Measurements from ENCODE around the gene ISG15.

Gene ISG15

GRCh38 chr1:1058921-1059493 is 45.7 kb downstream of the ISG15 start:
- in situ Hi-C loops (cut with HindIII; ENCODE audit: low sequenced_read_pairs), result no loop called here

- in situ Hi-C loops (cut with HindIII; ENCODE audit: low sequenced_read_pairs), result no loop called here
Observed at GRCh38 chr1:1059494-1060280, 46.4 kb downstream of the ISG15 start.

GRCh38 chr1:1060281-1061000 is 47.1 kb downstream of the ISG15 start:
- in situ Hi-C loops (cut with HindIII; ENCODE audit: low sequenced_read_pairs), result no loop called here

GRCh38 chr1:1061682-1062345 is 48.5 kb downstream of the ISG15 start:
- in situ Hi-C loops (cut with HindIII; ENCODE audit: low sequenced_read_pairs), result no loop called here

- in situ Hi-C loops (cut with HindIII; ENCODE audit: low sequenced_read_pairs), result no loop called here
Observed at GRCh38 chr1:1062348-1063163, 49.3 kb downstream of the ISG15 start.

- in situ Hi-C loops (cut with HindIII; ENCODE audit: low sequenced_read_pairs), result no loop called here
Observed at GRCh38 chr1:1063261-1063944, 50.1 kb downstream of the ISG15 start.
